Panc1 (cell line): ENCODE results near the gene ASB6.

Experiments
- POLR2AphosphoS5 ChIP-seq: IDR thresholded peaks from 2 replicates; pipeline ENCODE4 v1.6.1; 2012; ENCODE audit warnings: mild to moderate bottlenecking, low read depth, low read length, moderate library complexity
- TCF7L2 ChIP-seq: IDR thresholded peaks from 2 replicates; pipeline ENCODE4 v1.6.1; 2011; ENCODE audit warnings: mild to moderate bottlenecking, low read depth, low read length, inconsistent platforms
- TF ChIP-seq, protein P1 (sequence below): fragments of 450-650 bp; IDR thresholded peaks from 2 replicates; pipeline ENCODE4 v1.5.1; 2017; ENCODE audit warnings: mild to moderate bottlenecking

DNA sequence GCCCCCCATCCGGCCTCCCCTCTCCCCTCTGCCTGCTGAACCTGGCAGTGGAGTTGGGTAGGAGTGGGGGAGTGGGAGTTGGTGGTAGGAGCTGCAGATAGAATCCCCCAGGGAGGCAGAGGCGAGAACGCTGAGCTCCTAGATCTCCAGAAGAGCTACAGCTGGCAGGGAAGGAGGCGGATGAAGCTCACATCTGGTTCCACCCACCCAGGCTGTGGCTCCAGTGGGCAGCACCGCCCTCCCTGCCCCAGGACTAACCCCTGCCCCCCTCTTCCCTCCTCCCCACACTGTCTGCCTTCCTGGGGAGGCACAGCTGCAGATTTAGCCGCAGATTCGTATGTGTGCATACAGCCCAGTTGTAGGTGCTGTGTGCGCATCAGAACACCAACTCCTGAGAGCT lies 55.3 kb downstream of the ASB6 start:
- TF ChIP-seq, protein P1, sequence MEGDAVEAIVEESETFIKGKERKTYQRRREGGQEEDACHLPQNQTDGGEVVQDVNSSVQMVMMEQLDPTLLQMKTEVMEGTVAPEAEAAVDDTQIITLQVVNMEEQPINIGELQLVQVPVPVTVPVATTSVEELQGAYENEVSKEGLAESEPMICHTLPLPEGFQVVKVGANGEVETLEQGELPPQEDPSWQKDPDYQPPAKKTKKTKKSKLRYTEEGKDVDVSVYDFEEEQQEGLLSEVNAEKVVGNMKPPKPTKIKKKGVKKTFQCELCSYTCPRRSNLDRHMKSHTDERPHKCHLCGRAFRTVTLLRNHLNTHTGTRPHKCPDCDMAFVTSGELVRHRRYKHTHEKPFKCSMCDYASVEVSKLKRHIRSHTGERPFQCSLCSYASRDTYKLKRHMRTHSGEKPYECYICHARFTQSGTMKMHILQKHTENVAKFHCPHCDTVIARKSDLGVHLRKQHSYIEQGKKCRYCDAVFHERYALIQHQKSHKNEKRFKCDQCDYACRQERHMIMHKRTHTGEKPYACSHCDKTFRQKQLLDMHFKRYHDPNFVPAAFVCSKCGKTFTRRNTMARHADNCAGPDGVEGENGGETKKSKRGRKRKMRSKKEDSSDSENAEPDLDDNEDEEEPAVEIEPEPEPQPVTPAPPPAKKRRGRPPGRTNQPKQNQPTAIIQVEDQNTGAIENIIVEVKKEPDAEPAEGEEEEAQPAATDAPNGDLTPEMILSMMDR, result no peak
- no peak for TF ChIP-seq POLR2AphosphoS5
- TF ChIP-seq TCF7L2, result no peak
